MM.1S (cell line): ENCODE results near the gene MPHOSPH9.

Source experiments
- CTCF ChIP-seq: fragments of 300-600 bp; sonication (generic); IDR thresholded peaks from 2 replicates; pipeline ENCODE4 v1.5.1; 2016; ENCODE audit warnings: antibody characterized with exemption, low read length, mixed read lengths
- EZH2 ChIP-seq: fragments of 300-600 bp; sonication (generic); optimal IDR thresholded peaks from 2 replicates; pipeline ENCODE3; 2017; ENCODE audit warnings: low read depth, mild to moderate bottlenecking, antibody characterized with exemption, low read length, mixed read lengths

GRCh38 chr12:123115409-123116121, 117.4 kb downstream of the MPHOSPH9 start:
- no peak for TF ChIP-seq CTCF
- TF ChIP-seq EZH2, result no peak
